Activated T-helper 1 cell treated with anti-CD3 and anti-CD28 coated beads, Interleukin-2, amount 50 U/mL, for 16 hours (primary cell): ENCODE measurements around the gene MED14.

ENCODE experiments used
- DNase-seq, 2 donors: peaks; one replicate each; pipeline ENCODE4 v3.0.0-alpha.2; 2020; ENCODE audit warnings: low read depth in 1 of 2, low spot score in 1 of 2

The MED14 gene

DNA sequence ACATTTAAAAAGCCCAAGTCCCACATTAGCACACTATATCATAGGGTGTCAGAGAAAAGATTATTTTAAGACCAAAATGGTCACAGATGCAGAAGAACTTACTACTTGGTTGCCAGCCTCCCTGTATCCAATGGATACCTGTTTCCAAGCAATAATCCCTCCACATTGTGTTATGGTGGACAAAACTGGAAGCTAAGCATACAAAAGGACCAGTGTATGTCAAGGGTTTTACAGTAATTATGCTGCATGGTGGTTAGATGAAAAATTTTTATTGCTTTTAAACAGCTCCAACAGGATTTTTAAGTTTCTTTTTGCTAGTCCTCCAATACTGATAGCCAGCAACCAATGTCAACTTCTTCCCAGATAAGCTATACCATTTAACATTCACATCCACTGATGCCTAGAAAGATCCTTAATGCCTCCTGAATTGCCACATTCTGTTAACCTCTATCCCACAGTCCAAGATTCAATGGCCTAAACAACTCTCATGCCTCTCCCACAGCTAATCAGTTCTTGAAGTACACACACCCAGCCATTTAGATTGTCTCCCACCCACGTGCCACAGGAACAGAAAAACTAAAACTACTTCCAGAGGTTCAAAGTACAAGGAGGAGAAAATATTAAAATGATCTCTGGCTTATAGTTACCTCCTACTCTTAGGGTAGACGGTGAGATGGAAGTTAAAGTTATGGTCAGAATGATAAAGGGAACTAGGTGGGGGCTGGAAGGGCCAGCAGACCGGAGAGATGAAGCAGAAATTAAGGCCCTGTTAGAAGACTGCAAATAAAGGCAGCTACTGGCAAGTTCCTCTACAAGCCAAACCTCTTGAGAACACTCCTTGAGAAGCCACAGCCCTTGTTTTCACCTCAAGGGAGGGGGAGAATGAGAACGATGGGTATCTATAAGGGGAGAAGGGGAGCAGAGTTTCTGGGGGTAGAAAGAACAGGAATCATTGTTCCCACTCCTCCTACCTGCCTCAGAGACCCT is 5.5 kb downstream of the MED14 start:
- DNase-seq: no peak

- no peak for DNase-seq
These were observed 7.6 kb downstream of the MED14 start for GRCh38 chrX:40727581-40728252.

GRCh38 chrX:40727093-40727492 is 8.2 kb downstream of the MED14 start:
- DNase-seq: no peak

DNA sequence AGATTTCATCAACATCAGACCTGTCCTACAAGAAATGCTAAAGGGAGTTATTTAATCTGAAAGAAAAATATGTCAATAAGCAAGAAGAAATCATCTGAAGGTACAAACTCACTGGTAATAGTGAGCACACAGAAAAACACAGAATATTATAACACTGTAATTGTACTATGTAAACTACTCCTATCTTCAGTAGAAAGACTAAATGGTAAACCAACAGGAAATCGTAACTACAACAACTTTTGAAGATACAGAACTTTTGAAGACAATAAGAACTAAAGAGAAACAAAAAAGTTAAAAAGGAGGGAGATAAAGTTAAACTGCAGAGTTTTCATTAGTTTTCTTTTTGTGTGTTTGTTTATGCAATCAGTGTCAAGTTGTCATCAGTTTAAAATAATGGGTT is 12.4 kb downstream of the MED14 start:
- DNase-seq: no peak

DNA sequence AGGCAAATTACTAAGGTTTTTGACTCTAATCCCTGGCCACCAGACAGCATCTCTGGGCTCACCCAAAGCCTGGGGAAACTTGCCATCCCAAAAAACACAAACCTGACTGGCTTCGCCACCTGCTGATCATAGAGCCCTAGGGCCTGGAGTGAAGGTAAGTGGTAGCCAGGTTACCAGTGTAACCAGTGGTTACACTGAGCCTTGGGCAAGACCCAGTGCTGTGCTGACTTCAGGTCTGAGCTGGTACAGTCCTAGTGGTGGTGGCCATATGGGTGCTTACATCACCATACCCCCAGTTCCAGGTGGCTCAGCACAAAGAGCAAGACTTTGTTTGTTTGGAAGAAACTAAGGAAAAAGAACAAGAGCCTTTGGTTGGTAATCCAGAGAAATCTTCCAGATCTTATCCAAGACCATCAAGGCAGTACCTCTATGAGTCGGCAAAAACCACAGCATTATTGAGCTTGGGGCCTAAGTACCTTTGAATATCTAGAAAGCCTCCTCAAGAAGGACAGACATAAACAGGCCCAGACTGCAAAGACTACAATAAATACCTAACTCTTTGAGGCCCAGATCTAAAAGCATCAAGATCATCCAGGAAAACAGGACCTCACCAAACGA is 13.7 kb downstream of the MED14 start:
- DNase-seq: no peak

GRCh38 chrX:40720792-40721191 is 14.6 kb downstream of the MED14 start:
- no peak for DNase-seq

DNA sequence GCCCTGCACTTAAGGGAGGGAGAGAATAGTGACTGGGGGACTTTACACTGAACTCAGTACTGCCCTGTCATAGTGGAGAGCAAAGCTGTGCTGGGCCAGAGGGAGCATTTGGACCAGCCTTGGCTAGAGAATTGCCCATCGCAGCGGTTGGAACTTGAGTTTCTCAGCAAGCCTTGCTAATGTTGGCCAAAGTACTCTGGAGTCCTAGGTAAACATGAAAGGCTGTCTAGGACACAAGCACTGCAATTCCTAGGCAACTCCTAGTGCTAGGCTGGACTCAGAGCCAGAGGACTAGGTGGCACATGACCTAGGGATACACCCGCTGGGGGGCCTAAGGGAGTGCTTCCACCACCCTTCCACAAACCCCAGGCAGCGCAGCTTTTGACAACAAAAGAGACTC is 15.0 kb downstream of the MED14 start:
- no peak for DNase-seq

GRCh38 chrX:40719731-40720130 is 15.6 kb downstream of the MED14 start:
- DNase-seq: no peak

DNA sequence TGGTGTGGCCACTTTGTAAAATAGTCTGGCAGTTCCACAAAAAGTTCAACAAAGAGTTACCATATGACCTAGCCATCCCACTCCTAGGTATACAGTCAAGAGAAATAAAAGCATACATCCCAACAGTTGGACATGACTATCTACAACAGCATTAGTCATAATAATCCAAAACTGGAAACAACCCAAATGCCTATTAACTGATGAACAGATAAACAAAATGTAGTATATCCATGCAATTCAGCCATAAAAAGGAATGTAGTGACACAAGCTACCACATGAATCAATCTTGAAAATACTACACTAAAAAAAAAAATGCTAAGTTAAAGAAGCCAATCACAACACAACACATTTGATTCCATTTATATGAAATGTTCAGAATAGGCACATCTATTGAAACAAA is 16.1 kb downstream of the MED14 start:
- DNase-seq: no peak

GRCh38 chrX:40709395-40709794 is 25.9 kb downstream of the MED14 start:
- DNase-seq: no peak

DNA sequence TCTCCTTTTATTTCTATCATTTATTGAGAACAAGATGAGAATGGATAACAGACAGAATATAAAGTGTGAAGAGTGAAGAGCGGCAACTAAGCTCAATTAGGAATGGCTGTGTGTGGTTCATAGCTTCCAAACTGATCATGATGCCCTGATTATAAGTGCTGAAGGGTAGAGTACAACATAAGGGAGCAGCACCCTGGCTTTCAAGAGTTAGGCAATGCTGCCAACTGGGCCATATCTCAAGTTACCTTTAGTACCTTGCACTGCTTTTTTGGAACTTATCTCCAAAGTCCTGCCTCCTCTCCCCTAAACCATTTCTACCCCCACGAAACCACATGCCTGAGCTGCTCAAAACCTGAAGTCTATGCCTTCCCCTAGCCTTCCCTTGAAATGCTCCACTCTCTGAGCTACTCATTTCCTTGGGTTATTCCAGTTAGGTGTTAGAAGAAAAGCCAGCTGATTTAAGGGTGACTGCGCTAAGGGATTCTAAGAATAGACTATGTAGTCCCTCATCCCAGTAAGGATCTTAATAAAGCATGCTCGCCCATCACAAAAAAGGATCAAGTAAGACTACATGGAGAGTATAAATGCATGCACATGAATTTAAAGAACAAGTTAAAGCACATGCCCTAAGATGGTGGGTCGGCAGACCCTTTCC is 29.6 kb downstream of the MED14 start:
- no peak for DNase-seq

DNA sequence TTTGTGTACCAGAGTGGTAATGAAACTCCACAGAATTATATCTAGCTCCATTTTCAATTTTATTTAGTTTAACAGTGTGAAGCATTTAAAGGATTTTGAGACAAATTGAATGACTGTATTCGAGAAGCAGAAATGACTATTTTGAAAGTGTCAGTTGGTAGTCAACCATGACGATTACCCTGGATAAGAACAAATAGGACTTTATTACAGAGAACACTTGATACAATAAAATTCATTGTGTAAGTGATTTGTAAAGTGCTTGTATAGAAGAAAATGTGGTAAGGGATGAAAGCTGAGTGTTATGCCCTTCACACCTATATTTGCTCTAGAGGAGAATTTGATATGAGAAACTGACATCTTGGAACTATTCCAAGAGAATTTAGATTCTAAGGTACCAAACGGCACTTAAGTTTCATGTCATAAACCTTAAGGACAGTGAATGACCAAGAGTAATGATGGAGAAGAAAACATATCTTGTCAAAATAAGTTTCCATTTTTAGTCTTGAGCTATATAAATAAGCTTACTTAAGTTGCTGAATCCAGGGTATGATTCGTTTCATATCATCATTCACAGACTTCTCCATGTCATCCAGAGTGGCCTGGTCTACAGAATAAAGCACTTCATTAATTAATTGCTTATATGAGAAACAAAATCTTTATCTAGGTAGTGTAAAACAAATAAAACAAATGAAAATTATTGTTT is 34.6 kb downstream of the MED14 start:
- DNase-seq: no peak

GRCh38 chrX:40698851-40699250 is 36.5 kb downstream of the MED14 start:
- no peak for DNase-seq

DNA sequence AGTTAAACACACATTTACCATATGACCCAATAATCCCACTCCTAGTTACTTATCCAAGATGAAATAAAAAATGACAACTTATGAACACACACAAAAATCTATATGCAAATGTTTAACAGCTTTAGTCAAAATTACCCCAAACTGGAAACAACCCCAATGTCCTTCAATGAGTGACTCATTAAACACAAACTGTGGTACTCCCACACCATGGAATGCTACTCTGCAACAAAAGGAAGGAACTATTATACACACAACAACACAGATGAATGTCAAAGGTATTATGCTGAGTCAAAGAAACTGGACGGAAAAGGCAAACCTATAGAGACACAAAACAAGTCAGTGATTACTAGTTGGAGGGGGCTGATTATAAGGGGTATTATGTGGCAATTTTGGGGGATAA is 40.5 kb downstream of the MED14 start:
- DNase-seq: no peak

DNA sequence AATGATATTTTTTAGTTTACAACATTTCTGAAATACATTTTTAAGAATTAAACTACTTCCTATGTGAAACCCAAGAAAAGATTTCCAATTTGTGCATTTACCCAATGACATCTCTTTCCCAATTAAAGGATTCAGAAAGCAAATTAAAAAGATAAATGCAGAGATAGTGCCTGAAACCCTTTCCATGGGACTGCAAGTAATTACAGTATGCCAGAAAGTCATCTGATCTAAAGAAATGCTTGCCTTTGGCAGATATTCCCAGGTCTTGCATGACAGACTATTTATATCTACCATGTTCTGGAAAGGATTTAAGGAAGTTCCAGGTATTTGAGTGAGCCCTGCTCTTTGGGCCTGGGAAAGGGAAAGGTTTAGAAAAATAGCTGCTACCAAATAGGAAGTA is 46.4 kb downstream of the MED14 start:
- no peak for DNase-seq

- no peak for DNase-seq
These were observed 48.2 kb downstream of the MED14 start for GRCh38 chrX:40687169-40687568.

- DNase-seq: no peak
These were observed 49.9 kb downstream of the MED14 start for GRCh38 chrX:40685362-40685918.

GRCh38 chrX:40684092-40684491 is 51.2 kb downstream of the MED14 start:
- no peak for DNase-seq

DNA sequence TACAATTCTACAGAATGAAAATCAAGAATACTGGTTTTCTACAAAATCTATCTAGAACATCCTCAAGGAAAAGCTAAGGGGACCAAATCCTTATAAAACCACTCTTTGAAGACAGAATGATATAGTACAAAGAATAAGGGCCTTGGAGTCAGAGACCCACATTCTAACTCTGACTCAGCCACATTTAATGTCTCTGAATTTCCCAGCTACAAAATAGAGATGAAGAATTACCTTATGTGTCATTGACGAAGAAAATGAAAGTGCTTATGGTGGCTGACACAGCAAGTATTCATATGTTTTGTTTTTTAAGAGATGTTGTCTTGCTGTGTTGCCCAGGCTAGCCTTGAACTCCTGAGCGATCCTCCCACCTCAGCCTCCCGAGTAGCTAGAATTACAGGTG is 52.1 kb downstream of the MED14 start:
- no peak for DNase-seq

- DNase-seq: no peak
These were observed 64.2 kb downstream of the MED14 start for GRCh38 chrX:40671126-40671525.
